ENCODE measurements around the gene ATP2A1. TPM values are rescaled to one million over a fixed set of nuclear protein-coding genes. Genes with fewer than 3 reads are reported as not detected.

Gene ATP2A1
- total RNA-seq, 1 experiment from 2014 or later: 3.0 TPM

GRCh38 chr16:28930203-28930602 lies 51.9 kb downstream of the ATP2A1 start:
- Histone ChIP-seq H3K9me3 (ENCODE audit: low read depth, low read length, poor library complexity, severe bottlenecking) (no peaks in the 10 kb centered on the region), H3K4me3 (ENCODE audit: low read depth, low read length, poor library complexity, severe bottlenecking) (no peak overlapping the region), H3K4me1 (ENCODE audit: insufficient read depth, low read length, poor library complexity, severe bottlenecking) (peaks cover 7% of the 10 kb centered on the region), H3K27me3 (replicated peaks; ENCODE audit: insufficient read depth, low read depth, low read length, poor library complexity) (no peaks in the 10 kb centered on the region), H3K27ac (ENCODE audit: low read depth, low read length, poor library complexity, severe bottlenecking) (peak overlapping the region; percentile 46), H3K36me3 (ENCODE audit: insufficient read depth, low read length, poor library complexity, severe bottlenecking) (no peaks in the 10 kb centered on the region)
- CTCF ChIA-PET: no interaction called here
- DNase-seq (ENCODE audit: low spot score): no peak
- intact Hi-C loops (cut with micrococcal nuclease; ENCODE audit: unreplicated experiment): no loop called here
- POLR2A ChIA-PET (ENCODE audit: low non-redundant PET): interaction anchor here (0.6 kb wide), 1 partner anchor 95 kb away, joined by 4 read pairs; no protein-coding TSS in a partner anchor
- no TSS peak for BruUV-seq (replicated peaks)
- TF ChIP-seq, protein P1, sequence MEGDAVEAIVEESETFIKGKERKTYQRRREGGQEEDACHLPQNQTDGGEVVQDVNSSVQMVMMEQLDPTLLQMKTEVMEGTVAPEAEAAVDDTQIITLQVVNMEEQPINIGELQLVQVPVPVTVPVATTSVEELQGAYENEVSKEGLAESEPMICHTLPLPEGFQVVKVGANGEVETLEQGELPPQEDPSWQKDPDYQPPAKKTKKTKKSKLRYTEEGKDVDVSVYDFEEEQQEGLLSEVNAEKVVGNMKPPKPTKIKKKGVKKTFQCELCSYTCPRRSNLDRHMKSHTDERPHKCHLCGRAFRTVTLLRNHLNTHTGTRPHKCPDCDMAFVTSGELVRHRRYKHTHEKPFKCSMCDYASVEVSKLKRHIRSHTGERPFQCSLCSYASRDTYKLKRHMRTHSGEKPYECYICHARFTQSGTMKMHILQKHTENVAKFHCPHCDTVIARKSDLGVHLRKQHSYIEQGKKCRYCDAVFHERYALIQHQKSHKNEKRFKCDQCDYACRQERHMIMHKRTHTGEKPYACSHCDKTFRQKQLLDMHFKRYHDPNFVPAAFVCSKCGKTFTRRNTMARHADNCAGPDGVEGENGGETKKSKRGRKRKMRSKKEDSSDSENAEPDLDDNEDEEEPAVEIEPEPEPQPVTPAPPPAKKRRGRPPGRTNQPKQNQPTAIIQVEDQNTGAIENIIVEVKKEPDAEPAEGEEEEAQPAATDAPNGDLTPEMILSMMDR (conservative IDR thresholded peaks at IDR 0.05; ENCODE audit: low read depth, low read length): no peak
- no peak for TF ChIP-seq EZH2 (IDR thresholded peaks at IDR 0.05; ENCODE audit: borderline replicate concordance, low read depth, low read length, poor library complexity, severe bottlenecking)

DNA sequence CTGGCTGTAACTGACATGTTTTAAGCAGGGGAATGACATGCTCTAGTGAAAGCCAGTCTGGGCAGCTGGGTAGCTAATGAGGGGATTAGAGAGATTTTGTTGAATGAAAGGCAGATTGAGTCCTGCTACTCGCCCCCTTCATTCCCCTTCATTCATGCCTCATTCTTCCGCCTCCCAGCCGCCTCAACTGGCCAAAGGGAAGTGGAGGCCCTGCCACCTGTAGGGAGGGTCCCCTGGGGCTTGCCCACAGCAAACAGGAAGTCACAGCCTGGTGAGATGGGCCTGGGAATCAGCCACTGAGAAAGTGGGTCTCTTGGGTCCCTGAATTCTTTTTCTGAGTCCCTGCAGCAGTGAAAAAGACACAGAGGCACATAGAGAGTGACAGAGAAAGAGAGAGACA lies 52.4 kb downstream of the ATP2A1 start:
- Histone ChIP-seq H3K4me1 (ENCODE audit: insufficient read depth, low read length, poor library complexity, severe bottlenecking) (peaks cover 7% of the 10 kb centered on the region), H3K4me3 (ENCODE audit: low read depth, low read length, poor library complexity, severe bottlenecking) (no peak overlapping the region), H3K36me3 (ENCODE audit: insufficient read depth, low read length, poor library complexity, severe bottlenecking) (no peaks in the 10 kb centered on the region), H3K27me3 (replicated peaks; ENCODE audit: insufficient read depth, low read depth, low read length, poor library complexity) (no peaks in the 10 kb centered on the region), H3K9me3 (ENCODE audit: low read depth, low read length, poor library complexity, severe bottlenecking) (no peaks in the 10 kb centered on the region), H3K27ac (ENCODE audit: low read depth, low read length, poor library complexity, severe bottlenecking) (peak overlapping the region; percentile 46)
- DNase-seq (ENCODE audit: low spot score): peak; percentile 39
- ChIA-PET POLR2A (ENCODE audit: low non-redundant PET) (interaction anchor here (0.6 kb wide), 1 partner anchor 96 kb away, joined by 4 read pairs; no protein-coding TSS in a partner anchor), CTCF (no interaction called here)
- intact Hi-C loops (cut with micrococcal nuclease; ENCODE audit: unreplicated experiment): no loop called here
- TF ChIP-seq, protein P1 (conservative IDR thresholded peaks at IDR 0.05; ENCODE audit: low read depth, low read length): no peak
- TF ChIP-seq EZH2 (IDR thresholded peaks at IDR 0.05; ENCODE audit: borderline replicate concordance, low read depth, low read length, poor library complexity, severe bottlenecking): no peak
- BruUV-seq (replicated peaks): no TSS peak

DNA sequence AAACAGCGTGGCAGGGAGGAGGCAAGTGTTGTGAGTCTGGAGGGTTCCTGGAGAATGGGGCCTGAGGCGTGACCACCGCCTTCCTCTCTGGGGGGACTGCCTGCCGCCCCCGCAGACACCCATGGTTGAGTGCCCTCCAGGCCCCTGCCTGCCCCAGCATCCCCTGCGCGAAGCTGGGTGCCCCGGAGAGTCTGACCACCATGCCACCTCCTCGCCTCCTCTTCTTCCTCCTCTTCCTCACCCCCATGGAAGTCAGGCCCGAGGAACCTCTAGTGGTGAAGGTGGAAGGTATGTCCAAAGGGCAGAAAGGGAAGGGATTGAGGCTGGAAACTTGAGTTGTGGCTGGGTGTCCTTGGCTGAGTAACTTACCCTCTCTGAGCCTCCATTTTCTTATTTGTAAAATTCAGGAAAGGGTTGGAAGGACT lies 53.5 kb downstream of the ATP2A1 start, which contains the start of gene CD19:
CD19 (plus strand) TSS at position 171 of the 425 bp plus-strand sequence; CDS start at position 201, 30 bp downstream.
- POLR2A ChIA-PET (ENCODE audit: low non-redundant PET): no interaction called here

More for the DNA sequence above, 53.5 kb downstream of the ATP2A1 start, which contains the start of gene CD19:
- no TSS peak for BruUV-seq (replicated peaks)
- CTCF ChIA-PET: no interaction called here
- no peaks in the 10 kb centered on the region for H3K9me3 ChIP-seq (ENCODE audit: low read depth, low read length, poor library complexity, severe bottlenecking)
- intact Hi-C loops (cut with micrococcal nuclease; ENCODE audit: unreplicated experiment): no loop called here
- peaks cover 12% of the 10 kb centered on the region for H3K4me1 ChIP-seq (ENCODE audit: insufficient read depth, low read length, poor library complexity, severe bottlenecking)
- no peaks in the 10 kb centered on the region for H3K36me3 ChIP-seq (ENCODE audit: insufficient read depth, low read length, poor library complexity, severe bottlenecking)
- H3K27ac ChIP-seq (ENCODE audit: low read depth, low read length, poor library complexity, severe bottlenecking): peak within 1 kb of the TSS; percentile 46
- no peak for DNase-seq (ENCODE audit: low spot score)
- TF ChIP-seq EZH2 (IDR thresholded peaks at IDR 0.05; ENCODE audit: borderline replicate concordance, low read depth, low read length, poor library complexity, severe bottlenecking): no peak
- TF ChIP-seq, protein P1 (conservative IDR thresholded peaks at IDR 0.05; ENCODE audit: low read depth, low read length): no peak
- H3K27me3 ChIP-seq (replicated peaks; ENCODE audit: insufficient read depth, low read depth, low read length, poor library complexity): no peaks in the 10 kb centered on the region
- no peak within 1 kb of the TSS for H3K4me3 ChIP-seq (ENCODE audit: low read depth, low read length, poor library complexity, severe bottlenecking)

Data from A673 (cell line).